ENCODE data around the gene INIP. TPM values are rescaled to one million over a fixed set of nuclear protein-coding genes. Genes with fewer than 3 reads are reported as not detected.
"Not testable (repeated sequence)": the region's sequence is repeated elsewhere in the genome, so short reads cannot be mapped to it uniquely, and the experiment has no call there.

The INIP gene
- total and polyA plus RNA-seq, 7 donors: 10.0 to 28.4 (median 13.3) TPM

GRCh38 chr9:112677040-112677439 lies 40.9 kb downstream of the INIP start:
- no peak for TF ChIP-seq EP300 (IDR thresholded peaks at IDR 0.05)
- TF ChIP-seq POLR2AphosphoS5 (IDR thresholded peaks at IDR 0.05): no peak
- no peak for TF ChIP-seq CTCF (IDR thresholded peaks at IDR 0.05)
- TF ChIP-seq POLR2A (IDR thresholded peaks at IDR 0.05): no peak

GRCh38 chr9:112673221-112673620 lies 44.7 kb downstream of the INIP start:
- H3K27me3 ChIP-seq; intact Hi-C loops (cut with DNase I); H3K36me3 ChIP-seq; H3K4me1 ChIP-seq; DNase-seq; H3K27ac ChIP-seq; H3K4me3 ChIP-seq: not testable (repeated sequence)
- peaks cover 0 to 10% (median 3%) of the 10 kb centered on the region in 4 donors for H3K9me3 ChIP-seq
- 86 to 95% methylated on average over 4 of the region's 4 CpGs for WGBS, 2 donors

More at GRCh38 chr9:112677040-112677439, 40.9 kb downstream of the INIP start:
- intact Hi-C loops (cut with DNase I): no loop called here
- Histone ChIP-seq H3K4me3 (no peak overlapping the region), H3K36me3 (no peaks in the 10 kb centered on the region), H3K4me1 (no peaks in the 10 kb centered on the region), H3K9me3 (peaks cover 0 to 17% (median 4%) of the 10 kb centered on the region in 4 donors), H3K27me3 (no peaks in the 10 kb centered on the region), H3K27ac (no peak overlapping the region)
- DNase-seq: no peak

GRCh38 chr9:112670991-112671625 lies 46.8 kb downstream of the INIP start:
- TF ChIP-seq CTCF (IDR thresholded peaks at IDR 0.05) (no peak), EP300 (IDR thresholded peaks at IDR 0.05) (no peak), POLR2A (IDR thresholded peaks at IDR 0.05) (no peak), POLR2AphosphoS5 (IDR thresholded peaks at IDR 0.05) (no peak)
- no peak overlapping the region for H3K4me3 ChIP-seq
- intact Hi-C loops (cut with DNase I): no loop called here
- H3K27ac ChIP-seq: no peak overlapping the region
- DNase-seq: no peak
- no peaks in the 10 kb centered on the region for H3K27me3 ChIP-seq
- no peaks in the 10 kb centered on the region for H3K4me1 ChIP-seq
- H3K36me3 ChIP-seq: no peaks in the 10 kb centered on the region
- WGBS, 2 donors: 72 to 76% methylated on average over 7 of the region's 7 CpGs
- no peaks in the 10 kb centered on the region for H3K9me3 ChIP-seq

GRCh38 chr9:112669326-112669725 lies 48.6 kb downstream of the INIP start:
- DNase-seq: no peak
- Histone ChIP-seq H3K36me3 (no peaks in the 10 kb centered on the region), H3K4me3 (no peak overlapping the region), H3K4me1 (no peaks in the 10 kb centered on the region), H3K27ac (no peak overlapping the region), H3K9me3 (no peaks in the 10 kb centered on the region), H3K27me3 (no peaks in the 10 kb centered on the region)
- intact Hi-C loops (cut with DNase I): no loop called here
- 84 to 94% methylated on average over 2 of the region's 2 CpGs for WGBS, 2 donors
- no peak for TF ChIP-seq POLR2AphosphoS5 (IDR thresholded peaks at IDR 0.05)
- no peak for TF ChIP-seq EP300 (IDR thresholded peaks at IDR 0.05)
- TF ChIP-seq CTCF (IDR thresholded peaks at IDR 0.05): no peak
- no peak for TF ChIP-seq POLR2A (IDR thresholded peaks at IDR 0.05)

- Histone ChIP-seq H3K9me3 (no peaks in the 10 kb centered on the region), H3K27ac (no peak overlapping the region), H3K4me3 (no peak overlapping the region), H3K36me3 (no peaks in the 10 kb centered on the region), H3K4me1 (no peaks in the 10 kb centered on the region), H3K27me3 (no peaks in the 10 kb centered on the region)
- no peak for DNase-seq
- intact Hi-C loops (cut with DNase I): no loop called here
- TF ChIP-seq CTCF (IDR thresholded peaks at IDR 0.05) (no peak), POLR2A (IDR thresholded peaks at IDR 0.05) (no peak), EP300 (IDR thresholded peaks at IDR 0.05) (no peak), POLR2AphosphoS5 (IDR thresholded peaks at IDR 0.05) (no peak)
- WGBS, 2 donors: 83 to 85% methylated on average over 4 of the region's 4 CpGs
These were observed 52.6 kb downstream of the INIP start for GRCh38 chr9:112665347-112665746.
